ENCODE results near the gene OGG1.

The OGG1 gene

DNA sequence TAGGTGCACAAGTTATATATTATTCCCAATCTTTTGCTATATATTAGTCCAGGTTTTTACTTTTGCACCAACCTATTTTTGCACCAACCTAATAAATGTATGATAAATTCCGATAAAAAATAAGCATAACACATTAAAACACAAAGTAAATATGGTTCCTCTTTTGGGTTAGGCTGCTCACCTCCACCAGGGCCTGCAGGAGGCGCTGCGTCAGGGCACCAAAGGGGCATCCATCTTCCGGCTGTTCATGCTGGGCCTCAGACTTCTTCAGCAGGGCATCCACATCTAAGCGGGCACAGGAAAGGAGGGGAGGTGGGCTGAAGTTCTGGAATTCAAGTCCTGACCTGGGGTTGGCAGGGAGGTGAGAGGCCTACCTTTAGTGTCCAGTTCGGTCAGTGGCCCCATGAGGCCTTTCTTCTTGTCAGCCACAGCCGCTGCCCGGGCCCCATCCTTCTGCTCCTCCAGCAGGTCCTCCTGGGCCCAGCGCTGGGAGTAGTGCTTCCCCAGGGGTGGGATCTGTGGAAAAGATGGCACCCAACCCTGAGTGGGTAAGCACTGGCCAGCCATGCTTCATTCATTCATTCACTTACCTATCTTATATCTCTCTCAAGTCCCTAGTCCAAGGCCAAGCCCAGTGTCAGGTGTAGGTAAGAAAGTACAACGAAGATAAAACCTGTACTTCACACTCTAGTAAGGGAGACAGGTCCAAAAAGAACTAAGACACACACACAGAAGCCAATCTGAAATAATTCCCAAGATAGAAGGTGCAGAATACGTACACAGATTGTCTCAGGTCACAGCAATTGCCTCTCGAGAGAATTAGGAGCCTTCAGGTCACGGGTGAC lies 37.3 kb downstream of the OGG1 start:
- DNase-seq: no peak

DNA sequence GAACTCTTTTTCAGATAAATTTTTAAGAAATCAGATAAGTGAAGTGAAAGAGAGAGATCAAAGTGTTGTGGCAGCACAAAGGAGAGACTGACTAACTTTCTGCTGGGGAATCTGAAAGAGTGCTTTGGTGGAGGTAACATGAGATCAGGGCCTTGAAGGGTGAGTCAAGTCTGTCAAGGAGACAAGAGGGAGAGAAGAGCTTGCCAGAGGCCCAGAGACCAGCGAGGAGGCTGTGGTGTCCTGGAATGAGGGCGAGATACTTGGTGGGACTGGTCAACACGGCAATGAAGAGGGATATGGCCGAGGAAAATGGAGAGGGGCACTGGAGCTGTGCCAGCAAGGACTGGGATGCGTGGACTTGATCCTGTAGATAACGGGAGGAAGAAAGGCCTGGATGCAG lies 38.0 kb downstream of the OGG1 start:
- no peak for DNase-seq

DNA sequence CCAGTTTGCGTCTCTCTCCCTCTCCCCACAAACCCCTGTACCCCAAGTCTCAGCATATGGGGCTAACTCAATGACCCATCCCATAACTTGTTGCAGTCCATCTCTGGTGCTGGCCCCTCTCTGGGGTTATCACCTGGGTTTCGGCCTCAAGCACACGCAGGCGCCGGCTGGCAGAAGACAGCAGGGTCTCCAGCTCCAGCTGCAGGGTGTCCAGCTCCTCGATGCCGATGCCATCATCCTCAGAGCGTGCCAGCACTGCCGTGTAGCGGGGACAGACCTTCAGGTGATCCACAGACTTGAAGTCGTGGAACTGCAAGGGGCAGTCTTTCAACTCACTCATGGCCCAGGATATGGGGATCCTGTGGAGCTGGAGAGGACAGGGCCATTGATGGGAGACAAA lies 41.4 kb downstream of the OGG1 start:
- DNase-seq: no peak

DNA sequence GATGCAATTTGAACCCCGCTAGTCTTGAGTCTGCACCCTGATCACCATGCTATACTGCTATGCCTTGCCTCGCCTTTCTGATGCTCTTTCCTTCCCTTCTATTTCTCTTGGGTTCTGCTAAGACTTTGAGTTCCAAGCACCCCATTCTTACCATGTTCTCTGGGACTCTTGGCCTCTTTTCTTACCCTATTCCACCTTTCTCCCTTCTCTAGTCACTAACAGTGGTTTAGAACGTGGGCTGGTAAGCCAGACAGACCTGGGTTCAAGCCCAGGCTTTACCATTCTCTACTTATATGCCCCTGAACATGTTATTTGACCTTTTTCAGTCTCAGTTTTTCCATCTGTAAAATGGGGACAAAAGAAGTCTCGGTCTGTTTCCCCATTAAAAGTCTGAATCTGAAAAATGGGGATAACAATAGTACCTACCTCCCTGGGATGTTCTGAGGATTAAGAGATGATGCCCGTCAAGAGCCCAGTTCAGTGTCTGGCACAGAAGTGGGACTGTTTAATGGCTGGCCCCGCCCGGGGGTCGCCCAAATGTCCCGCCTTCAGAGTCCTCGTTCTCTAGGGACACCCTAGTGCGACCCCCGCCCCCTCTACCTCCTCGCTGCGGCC lies 42.1 kb downstream of the OGG1 start:
- DNase-seq: no peak

DNA sequence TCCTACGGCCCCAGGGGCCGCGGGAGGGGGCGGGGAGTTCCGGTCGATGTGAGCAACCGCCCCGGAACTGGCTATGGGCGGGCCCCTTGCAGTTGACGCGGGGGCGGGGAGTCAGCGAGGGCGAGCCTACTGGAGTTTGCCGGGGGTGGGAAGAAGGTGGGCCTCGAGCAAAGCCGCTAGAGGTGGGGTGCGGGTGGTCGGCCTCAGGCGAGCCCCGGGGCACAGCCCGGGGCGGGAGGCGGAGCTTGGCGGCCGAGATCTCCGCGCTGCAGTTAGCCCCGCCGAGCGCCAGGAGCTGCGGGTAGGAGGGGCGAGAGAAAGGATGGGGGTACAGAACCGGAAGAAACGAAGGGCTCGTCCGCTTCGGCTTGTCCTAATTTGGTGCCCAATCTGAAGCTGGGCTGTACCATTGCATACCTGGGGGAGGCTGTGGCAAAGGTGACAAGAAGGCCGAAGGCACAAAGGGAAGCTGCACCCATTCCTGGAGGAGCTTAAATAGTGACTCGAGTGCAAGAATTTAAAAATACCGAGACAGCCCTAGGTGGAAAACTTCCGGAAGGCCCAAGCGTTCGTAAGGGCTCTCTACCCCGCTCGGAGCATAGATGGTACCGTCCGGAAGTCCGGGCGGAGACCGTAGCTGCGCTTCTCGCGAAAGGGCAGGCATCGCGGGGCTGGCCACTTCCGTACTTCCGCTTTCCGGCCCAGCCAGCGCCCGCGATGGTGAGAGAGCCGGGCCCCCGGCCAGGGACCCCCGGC lies 42.8 kb downstream of the OGG1 start, which contains the start of the genes ARPC4 and TADA3:
ARPC4 (plus strand) TSS at position 678 of the 756 bp plus-strand sequence; CDS start at position 718, 40 bp downstream.
TADA3 (minus strand) TSS at position 69 of the 756 bp plus-strand sequence. CDS start 1,007 bp downstream, outside the sequence.
- DNase-seq: peak; percentile 93

DNA sequence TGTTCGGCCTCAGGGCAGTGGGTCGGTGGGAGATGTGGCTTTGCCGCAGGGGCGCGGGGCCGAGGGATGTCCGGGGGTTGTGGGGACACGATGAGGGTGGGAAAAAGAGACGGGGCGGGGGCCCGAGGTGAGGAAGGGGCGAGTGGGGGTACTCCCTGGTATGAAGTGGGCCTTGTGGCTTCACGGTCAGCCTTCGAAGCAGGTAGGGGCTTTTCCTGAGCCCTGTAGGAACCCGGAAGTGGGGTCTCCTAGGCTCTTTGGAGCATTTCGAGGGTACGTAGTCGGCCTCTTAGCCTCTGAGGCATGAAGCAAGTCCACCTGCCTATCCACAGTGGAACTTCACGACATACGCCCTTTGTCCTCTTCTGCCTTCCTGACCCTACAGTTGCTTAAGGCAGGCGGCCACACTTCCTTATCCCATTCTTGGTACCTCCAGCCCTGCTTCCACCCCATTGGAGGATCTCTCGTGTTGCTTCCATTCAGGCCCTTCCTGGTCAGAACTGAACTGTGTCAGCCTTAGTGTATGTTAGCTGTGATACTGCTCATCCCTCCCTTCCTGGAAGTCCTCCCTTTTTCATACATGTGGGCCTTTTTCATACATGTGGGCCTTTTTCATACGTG lies 43.5 kb downstream of the OGG1 start:
- DNase-seq: peak; percentile 68

DNA sequence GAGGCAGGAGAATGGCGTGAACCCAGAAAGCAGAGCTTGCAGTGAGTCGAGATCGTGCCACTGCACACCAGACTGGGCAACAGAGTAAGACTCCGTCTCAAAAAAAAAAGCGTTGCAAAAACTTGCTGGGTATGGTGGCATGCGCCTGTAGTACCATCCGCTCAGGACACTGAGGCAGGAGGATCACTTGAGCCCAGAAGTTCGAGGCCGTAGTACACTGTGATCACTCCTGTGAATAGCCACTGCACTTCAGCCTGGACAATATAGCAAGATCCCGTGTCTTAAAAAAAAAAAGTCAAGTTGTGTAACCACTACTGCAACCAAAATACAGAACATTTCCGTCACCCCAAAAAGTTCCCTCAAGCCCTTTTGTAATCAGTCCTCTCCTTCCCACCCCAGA lies 44.6 kb downstream of the OGG1 start:
- no peak for DNase-seq

DNA sequence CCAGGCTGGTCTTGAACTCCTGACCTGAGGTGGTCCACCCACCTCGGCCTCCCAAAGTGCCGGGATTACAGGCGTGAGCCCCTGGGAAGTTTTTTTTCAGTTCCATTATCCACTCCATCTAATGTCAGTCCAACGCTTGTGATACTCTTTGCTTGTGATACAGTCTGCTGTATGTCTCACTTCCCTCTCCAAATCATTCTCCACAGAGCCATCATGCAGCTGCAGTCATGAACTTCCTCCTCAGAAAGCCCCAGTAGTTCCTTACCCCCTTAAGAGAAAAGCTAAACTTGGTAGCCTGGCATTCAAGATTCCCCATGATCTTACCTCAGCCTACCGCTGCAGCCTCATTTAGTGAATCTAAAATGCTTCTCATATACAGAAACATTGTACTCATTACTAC lies 45.5 kb downstream of the OGG1 start:
- DNase-seq: no peak

DNA sequence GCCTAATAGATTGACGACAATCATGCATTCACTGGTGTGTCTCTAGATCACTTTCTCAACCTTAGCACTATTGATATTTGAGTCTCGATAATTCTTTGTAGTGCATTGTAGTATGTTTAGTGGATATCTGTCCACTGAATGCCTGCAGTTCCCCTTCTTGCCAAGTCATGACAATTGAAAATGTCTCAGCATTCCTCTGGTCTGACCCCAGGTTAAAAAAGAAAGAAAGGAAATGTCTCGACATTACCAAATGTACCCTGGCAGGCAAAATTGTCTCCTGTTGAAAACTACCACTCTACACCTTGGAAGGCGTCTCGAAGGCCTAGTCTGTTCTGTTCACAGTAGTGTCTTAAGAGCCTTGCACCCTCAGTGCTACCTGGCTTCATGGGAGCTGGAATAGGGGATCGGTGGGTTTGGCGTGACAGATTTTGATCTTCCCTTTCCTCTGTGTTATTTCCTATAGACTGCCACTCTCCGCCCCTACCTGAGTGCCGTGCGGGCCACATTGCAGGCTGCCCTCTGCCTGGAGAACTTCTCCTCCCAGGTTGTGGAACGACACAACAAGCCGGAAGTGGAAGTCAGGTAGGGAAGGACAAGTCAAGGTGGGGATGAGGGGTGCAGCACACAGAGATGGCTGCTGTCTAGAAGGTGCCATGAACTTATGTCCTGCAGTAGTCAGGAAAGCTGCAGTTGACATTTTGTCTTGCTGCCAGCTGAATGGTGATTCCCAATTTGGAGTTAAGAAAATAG lies 47.6 kb downstream of the OGG1 start:
- no peak for DNase-seq

DNA sequence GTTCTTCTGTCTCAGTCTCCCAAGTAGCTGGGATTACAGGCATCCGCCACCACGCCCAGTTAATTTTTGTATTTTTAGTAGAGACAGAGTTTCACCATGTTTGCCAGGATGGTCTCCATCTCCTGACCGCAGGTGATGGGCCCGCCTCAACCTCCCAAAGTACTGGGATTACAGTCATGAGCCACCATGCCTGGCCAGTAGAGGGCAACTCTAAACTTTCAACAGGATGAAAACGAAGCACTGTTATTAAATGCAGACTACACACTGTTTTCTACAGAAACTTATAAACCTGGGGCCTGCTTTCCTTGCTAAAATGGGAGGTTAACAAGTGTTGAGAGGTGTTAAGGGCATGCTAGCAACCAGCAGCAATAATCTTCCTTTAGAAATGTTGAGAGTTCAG lies 50.8 kb downstream of the OGG1 start:
- no peak for DNase-seq

DNA sequence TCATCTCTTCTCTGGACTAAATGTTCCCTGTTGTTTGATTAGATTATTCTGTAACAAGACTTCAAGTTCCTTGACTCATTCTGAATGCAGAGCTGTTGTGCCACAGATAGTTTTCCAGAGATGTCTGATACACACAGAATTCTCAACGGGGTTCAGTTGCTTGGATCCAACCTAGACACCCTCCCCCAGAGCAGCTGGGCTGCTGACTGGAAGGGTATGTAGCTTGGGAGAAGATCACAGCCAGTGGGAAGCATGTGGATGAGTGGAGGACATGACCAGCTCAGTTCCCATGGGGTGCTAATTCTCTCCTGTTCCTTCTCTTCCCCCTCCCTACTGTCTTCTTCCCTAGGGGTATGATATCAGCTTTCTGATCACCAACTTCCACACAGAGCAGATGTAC lies 53.7 kb downstream of the OGG1 start:
- DNase-seq: no peak

DNA sequence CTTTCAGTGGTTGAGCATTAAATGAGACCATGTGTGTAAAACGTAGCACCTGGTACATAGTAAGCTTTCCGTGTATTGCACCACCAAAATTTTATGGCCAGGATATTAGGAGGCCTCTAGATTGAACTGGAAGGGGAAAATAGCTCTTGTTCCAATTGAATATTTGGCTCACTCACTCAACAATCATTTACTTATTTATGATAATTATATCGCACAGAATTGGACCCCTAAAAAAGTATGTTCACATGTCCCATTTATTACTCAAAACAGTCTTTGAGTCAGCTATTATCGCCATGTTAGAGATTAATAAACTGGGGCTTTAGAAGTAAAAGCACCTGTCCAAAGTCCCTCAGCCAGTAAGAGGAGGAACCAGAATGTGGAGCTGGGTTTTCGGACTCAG lies 55.2 kb downstream of the OGG1 start:
- no peak for DNase-seq

DNA sequence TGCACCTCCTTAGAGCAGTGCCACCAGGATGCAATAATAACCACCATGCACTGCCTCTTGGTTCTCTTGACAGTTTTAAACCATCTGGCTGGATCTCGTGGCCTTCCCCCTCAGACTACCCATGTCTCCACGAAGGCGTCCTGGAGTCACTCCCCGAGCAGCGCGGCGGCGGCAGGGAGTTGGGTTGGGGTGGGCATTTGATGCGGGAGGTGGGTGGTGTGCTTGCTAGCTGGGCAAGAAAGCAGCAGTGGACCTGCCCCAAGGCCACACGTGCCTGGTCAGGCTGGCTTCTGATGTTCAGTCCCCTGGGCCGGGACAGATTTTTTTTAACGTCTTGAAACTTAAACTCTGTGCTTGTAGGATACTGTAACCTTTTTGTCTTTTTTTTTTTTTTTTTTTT lies 56.4 kb downstream of the OGG1 start:
- no peak for DNase-seq

Measured in activated CD8-positive, alpha-beta memory T cell treated with anti-CD3 and anti-CD28 coated beads, Interleukin-2, amount 50 U/mL, for 48 hours (primary cell).